ENCODE data around the gene CLCF1. TPM values are rescaled to one million over a fixed set of nuclear protein-coding genes. Genes with fewer than 3 reads are reported as not detected.
A peak's percentile ranks its signal among the peaks of the same experiment; 100 is the strongest.

Gene CLCF1
- total RNA-seq, 4 donors from 2014 or later: 1.8 to 46.4 (median 5.8) TPM

DNA sequence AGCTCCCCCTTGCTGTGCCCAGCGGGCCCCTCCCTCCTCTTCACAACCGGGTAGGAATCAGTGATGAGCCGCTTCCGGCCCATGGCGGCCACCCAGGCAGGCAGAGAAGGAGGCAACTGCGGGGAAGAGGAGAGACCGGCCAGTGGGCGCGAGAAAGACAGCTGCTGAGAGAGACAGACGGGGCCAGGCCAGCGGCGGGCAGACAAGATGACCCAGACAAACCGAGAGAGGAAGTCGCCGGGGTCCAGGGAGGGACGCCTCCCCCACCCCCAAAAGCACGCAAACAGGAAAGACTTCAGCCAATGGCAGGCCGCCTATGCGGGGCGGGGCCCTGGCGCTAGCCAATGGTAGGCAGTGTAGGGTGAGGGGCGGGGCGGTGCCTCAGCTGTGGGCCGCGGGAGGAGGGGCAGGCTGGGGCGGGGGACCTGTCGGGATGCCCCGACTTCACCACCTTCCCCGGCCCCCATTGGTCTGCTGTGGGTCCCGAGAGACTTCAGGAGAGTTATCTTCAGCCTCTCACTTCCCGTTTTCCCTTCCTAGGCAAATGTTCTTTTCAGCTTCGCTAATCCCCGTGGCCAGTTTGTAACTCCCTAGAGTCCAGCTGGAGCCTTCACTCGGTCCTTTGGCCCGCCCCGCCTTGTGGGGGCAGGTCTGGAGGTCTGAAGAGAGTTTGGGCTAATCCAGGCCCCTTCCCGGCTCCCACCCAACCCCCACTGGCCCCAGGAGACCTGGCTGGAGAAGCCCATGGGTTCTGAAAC lies 19.9 kb downstream of the CLCF1 start, which contains the start of gene POLD4:
Gene POLD4, minus strand, starts transcription at position 230 of the 758 bp plus-strand sequence. Its CDS starts 147 bp downstream, at position 83.
- H3K9me3 ChIP-seq: no peaks in the 10 kb centered on the region
- DNase-seq: peak; percentile 99
- H3K36me3 ChIP-seq: no peaks in the 10 kb centered on the region
- no peaks in the 10 kb centered on the region for H3K27me3 ChIP-seq
- intact Hi-C loops (cut with DNase I; ENCODE audit: low total_unique reads) (no loop called here), in situ Hi-C loops (cut with MboI; ENCODE audit: low pct_ligation_motif_present in 1 of 4, low pct_unique_long_range_greater_than_20kb in 1 of 4, low sequenced_read_pairs in 3 of 4) (no loop called here)
- peak within 1 kb of the TSS; percentile 50 to 79 (median 68) for H3K4me3 ChIP-seq
- H3K4me1 ChIP-seq: peaks cover 53 to 76% (median 62%) of the 10 kb centered on the region in 4 donors
- TF ChIP-seq, protein P1, sequence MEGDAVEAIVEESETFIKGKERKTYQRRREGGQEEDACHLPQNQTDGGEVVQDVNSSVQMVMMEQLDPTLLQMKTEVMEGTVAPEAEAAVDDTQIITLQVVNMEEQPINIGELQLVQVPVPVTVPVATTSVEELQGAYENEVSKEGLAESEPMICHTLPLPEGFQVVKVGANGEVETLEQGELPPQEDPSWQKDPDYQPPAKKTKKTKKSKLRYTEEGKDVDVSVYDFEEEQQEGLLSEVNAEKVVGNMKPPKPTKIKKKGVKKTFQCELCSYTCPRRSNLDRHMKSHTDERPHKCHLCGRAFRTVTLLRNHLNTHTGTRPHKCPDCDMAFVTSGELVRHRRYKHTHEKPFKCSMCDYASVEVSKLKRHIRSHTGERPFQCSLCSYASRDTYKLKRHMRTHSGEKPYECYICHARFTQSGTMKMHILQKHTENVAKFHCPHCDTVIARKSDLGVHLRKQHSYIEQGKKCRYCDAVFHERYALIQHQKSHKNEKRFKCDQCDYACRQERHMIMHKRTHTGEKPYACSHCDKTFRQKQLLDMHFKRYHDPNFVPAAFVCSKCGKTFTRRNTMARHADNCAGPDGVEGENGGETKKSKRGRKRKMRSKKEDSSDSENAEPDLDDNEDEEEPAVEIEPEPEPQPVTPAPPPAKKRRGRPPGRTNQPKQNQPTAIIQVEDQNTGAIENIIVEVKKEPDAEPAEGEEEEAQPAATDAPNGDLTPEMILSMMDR (IDR thresholded peaks at IDR 0.05): no peak
- TF ChIP-seq POLR2A (IDR thresholded peaks at IDR 0.05): peak; percentile 98
- TF ChIP-seq POLR2AphosphoS5 (IDR thresholded peaks at IDR 0.05): peak; percentile 87 to 97 (median 94)
- peak; percentile 48 for TF ChIP-seq EP300 (IDR thresholded peaks at IDR 0.05; ENCODE audit: low read depth)
- peak within 1 kb of the TSS; percentile 96 to 100 (median 99) for H3K27ac ChIP-seq
- WGBS, 2 donors (ENCODE audit: low coverage in 1 of 2): 2% methylated on average over 27 of the region's 37 CpGs; no CpG with 5 or more reads in 1 of the 2 donors

DNA sequence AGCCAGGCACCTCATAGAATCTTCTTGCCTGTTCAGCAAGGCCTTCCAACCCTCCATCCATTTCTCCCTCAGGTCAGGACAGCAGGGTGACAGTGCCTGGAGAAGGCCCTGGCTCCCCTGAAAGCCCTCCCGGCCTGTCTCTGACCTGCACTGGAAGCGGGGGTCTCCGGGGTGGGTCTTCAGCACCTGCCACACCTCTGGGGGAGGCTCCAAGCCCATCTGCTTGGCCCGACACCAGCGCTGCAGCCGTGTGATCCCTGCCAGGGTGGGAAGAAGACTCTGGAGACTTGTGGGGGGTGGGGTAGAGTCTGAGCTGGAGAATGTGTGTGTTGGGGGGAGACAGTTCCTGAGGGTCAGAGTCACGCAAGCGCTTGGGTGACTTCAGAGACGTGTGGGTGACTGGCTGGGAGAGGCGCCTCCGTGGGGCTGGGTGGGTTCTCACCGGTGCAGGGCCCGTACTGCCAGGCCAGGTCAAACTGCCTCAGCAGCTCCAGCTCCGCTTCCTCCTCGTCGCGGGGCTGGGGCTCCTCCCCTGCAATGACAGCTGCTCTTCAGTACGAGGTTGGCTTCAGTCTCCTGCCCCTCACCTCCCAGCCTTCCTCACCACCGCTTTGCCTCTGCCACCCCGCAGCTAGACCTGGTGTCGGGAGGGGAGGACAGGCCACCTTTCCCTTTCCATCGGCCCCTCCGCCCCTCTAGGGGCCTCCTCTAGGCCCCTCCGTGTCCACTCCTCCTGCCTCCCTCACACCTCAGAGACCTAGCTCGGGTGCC lies 20.7 kb downstream of the CLCF1 start:
- Histone ChIP-seq H3K4me3 (peak overlapping the region; percentile 50 to 79 (median 68)), H3K9me3 (no peaks in the 10 kb centered on the region), H3K27me3 (no peaks in the 10 kb centered on the region), H3K27ac (peak overlapping the region; percentile 96 to 100 (median 99)), H3K4me1 (peaks cover 55 to 77% (median 63%) of the 10 kb centered on the region in 4 donors), H3K36me3 (no peaks in the 10 kb centered on the region)
- in situ Hi-C loops (cut with MboI; ENCODE audit: low pct_ligation_motif_present in 1 of 4, low pct_unique_long_range_greater_than_20kb in 1 of 4, low sequenced_read_pairs in 3 of 4) (no loop called here), intact Hi-C loops (cut with DNase I; ENCODE audit: low total_unique reads) (no loop called here)
- TF ChIP-seq, protein P1 (IDR thresholded peaks at IDR 0.05): no peak
- no peak for TF ChIP-seq POLR2AphosphoS5 (IDR thresholded peaks at IDR 0.05)
- no peak for TF ChIP-seq POLR2A (IDR thresholded peaks at IDR 0.05)
- TF ChIP-seq EP300 (IDR thresholded peaks at IDR 0.05; ENCODE audit: low read depth): no peak
- WGBS, 2 donors (ENCODE audit: low coverage in 1 of 2): 4% methylated on average over 25 of the region's 25 CpGs; no CpG with 5 or more reads in 1 of the 2 donors
- peak; percentile 72 for DNase-seq

DNA sequence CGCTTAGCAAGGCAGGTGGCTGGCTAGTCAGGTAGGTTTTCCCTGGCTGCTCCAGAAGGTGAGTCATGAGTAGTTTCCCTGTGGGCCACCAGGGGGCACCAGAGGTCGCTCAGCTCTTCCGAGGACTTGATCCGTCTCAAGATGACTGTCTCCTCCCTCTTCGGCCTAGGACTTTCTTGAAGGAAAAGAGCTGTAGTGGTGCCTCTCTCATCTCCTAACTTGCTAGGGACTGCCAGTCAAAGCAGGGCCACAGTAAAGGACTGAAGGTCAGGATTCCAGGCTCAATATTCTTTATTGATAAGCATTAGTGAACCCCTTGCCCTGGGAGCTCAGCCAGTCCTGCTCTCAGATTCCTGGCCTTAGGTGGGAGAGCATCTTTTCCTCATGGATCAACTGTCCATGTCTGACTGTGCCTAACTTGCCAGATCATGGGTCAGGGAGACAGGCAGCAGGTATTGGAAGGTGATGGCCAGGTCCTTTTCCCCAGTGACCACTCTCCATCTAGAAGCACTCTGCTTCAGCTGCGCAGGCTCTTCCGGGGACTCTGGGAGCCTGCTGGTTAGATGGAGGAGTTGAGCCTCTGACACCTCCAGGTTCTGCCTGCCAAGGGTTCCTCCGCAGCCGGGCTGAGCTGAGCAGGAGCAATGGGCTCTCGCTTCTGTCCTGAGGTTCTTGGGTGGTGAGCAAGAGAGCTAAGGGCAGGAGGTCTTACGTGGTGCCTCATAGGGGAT lies 22.0 kb downstream of the CLCF1 start:
- Histone ChIP-seq H3K4me3 (peak overlapping the region in 1 of 4 donors; percentile 79), H3K27me3 (no peaks in the 10 kb centered on the region), H3K9me3 (no peaks in the 10 kb centered on the region), H3K4me1 (peaks cover 54 to 75% (median 58%) of the 10 kb centered on the region in 4 donors), H3K27ac (peak overlapping the region; percentile 96 to 100 (median 99)), H3K36me3 (no peaks in the 10 kb centered on the region)
- no peak for TF ChIP-seq EP300 (IDR thresholded peaks at IDR 0.05; ENCODE audit: low read depth)
- TF ChIP-seq POLR2A (IDR thresholded peaks at IDR 0.05): peak; percentile 0
- peak in 2 of 3 donors; percentile 17 to 24 for TF ChIP-seq POLR2AphosphoS5 (IDR thresholded peaks at IDR 0.05)
- TF ChIP-seq, protein P1 (IDR thresholded peaks at IDR 0.05): peak; percentile 94 to 96 (median 95)
- 53% methylated on average over 10 of the region's 11 CpGs; no CpG with 5 or more reads in 1 of the 2 donors for WGBS, 2 donors (ENCODE audit: low coverage in 1 of 2)
- intact Hi-C loops (cut with DNase I; ENCODE audit: low total_unique reads) (no loop called here), in situ Hi-C loops (cut with MboI; ENCODE audit: low pct_ligation_motif_present in 1 of 4, low pct_unique_long_range_greater_than_20kb in 1 of 4, low sequenced_read_pairs in 3 of 4) (no loop called here)
- DNase-seq: peak; percentile 77

Data from transverse colon (tissue), 4 donors.